KMS-11 (cell line): Measurements from ENCODE around the gene CLDN6.

Experiments used
- H2AFZ ChIP-seq: fragments of 200-600 bp; sonication (generic); 2 replicates; pipeline ENCODE4 v1.6.1; 2016; ENCODE audit warnings: antibody characterized with exemption, mixed run types, low read depth
- H3K27ac ChIP-seq: fragments of 200-600 bp; sonication (generic); 2 replicates; pipeline ENCODE4 v1.6.1; 2016; ENCODE audit warnings: mild to moderate bottlenecking, mixed run types
- H3K27me3 ChIP-seq: fragments of 200-600 bp; sonication (generic); 2 replicates; pipeline ENCODE4 v1.6.1; 2017; ENCODE audit warnings: mild to moderate bottlenecking, low read depth, mixed run types, moderate library complexity; ENCODE audit not compliant: insufficient read depth
- H3K36me3 ChIP-seq: fragments of 200-600 bp; sonication (generic); 2 replicates; pipeline ENCODE4 v1.6.1; 2017; ENCODE audit warnings: mild to moderate bottlenecking, mixed run types; ENCODE audit not compliant: insufficient read depth
- H3K4me1 ChIP-seq: fragments of 200-600 bp; sonication (generic); 2 replicates; pipeline ENCODE4 v1.6.1; 2016; ENCODE audit warnings: mild to moderate bottlenecking, low read depth, mixed run types; ENCODE audit not compliant: poor library complexity, severe bottlenecking
- H3K4me2 ChIP-seq: fragments of 200-600 bp; sonication (generic); 2 replicates; pipeline ENCODE4 v1.7.0; 2016; ENCODE audit warnings: mild to moderate bottlenecking, mixed run types
- H3K4me3 ChIP-seq: fragments of 200-600 bp; sonication (generic); IDR thresholded peaks from 2 replicates; pipeline ENCODE4 v1.6.1; 2017; ENCODE audit warnings: low read depth, low read length, mixed read lengths; ENCODE audit not compliant: insufficient read depth
- H3K79me2 ChIP-seq: fragments of 200-600 bp; sonication (generic); 2 replicates; pipeline ENCODE4 v1.6.1; 2016; ENCODE audit warnings: low read depth, mixed run types; ENCODE audit not compliant: insufficient read depth
- H3K9ac ChIP-seq: fragments of 200-600 bp; sonication (generic); 2 replicates; pipeline ENCODE4 v1.6.1; 2016; ENCODE audit warnings: mild to moderate bottlenecking, mixed run types
- H4K20me1 ChIP-seq: fragments of 200-600 bp; sonication (generic); 2 replicates; pipeline ENCODE4 v1.6.1; 2016; ENCODE audit warnings: mild to moderate bottlenecking, mixed run types; ENCODE audit not compliant: insufficient read depth
- TF ChIP-seq, protein P1 (sequence below): fragments of 200-600 bp; sonication (generic); conservative IDR thresholded peaks from 2 replicates; pipeline ENCODE4 v1.6.1; 2017; ENCODE audit warnings: low read depth, mild to moderate bottlenecking, antibody characterized with exemption, low read length, moderate library complexity, mixed read lengths

Gene CLDN6

DNA sequence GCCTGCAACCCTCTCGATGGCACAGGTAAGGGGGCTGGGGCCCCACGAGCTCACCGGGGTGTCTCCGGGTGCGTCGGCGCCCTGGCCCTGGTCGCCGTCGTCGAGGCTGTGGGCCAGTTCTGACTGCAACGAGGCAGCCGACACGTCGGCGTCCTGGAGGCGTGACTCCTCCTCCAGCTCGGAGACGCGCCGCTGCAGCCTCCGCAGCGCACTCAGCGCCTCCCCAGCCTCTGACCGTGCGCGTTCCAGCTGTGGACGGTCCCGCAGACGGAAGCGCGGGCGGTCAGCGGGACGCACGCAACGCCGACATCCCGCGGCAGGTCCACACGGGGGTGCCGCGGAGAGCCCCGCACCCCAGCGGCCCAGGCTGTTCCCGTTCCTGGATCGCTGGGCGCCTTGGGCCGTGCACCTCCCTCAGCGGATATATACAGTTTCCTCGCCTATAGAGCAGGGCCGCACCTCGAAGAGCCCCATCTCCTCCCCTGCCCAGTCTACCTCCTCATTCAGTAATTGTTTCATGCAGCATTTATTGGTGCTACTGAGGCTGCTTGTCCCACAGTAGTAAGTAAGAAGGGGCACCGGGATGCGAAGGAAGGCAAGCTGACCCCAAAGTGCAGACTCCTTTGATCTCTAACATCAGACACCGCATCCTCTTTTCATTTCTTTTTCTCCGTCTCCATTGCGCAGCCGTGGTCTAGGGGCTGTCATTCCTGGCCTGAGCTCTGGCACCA, 11.7 kb upstream of the CLDN6 start:
- Histone ChIP-seq H3K27me3 (peaks cover 62% of the 10 kb centered on the region), H2AFZ (no peak overlapping the region; the same call in 1 of the 2 replicates), H3K4me3 (no peak overlapping the region)

DNA sequence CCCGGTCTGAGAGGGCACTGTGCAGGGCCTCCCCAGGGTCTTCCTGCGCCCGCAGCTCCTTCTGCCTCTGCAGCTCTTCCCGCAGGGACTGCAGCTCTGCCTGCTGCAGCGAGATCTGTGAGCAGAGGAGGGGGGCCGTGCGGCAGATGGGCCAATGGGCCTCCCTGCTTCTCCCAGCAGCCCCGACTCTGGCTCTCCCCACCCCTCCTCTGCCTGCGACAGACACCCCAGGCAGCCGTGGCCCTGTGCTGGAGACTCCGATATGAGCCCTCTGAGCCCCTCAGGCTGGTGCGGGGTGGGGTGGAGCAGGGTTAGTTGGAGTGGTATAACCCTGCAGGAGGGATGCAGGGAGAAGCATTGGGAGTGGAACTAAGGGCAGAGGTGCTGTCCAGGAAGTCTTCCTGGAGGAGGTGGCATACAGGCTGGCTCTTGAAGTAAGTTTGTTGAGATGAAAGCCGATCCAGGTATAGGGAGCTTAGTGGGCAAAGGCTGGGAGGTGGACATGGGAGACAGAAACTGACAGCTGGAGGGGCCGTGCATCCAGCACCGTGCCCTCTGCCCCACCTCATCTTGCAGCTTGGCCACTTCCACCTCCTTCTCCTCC, 10.8 kb upstream of the CLDN6 start:
- TF ChIP-seq, protein P1, sequence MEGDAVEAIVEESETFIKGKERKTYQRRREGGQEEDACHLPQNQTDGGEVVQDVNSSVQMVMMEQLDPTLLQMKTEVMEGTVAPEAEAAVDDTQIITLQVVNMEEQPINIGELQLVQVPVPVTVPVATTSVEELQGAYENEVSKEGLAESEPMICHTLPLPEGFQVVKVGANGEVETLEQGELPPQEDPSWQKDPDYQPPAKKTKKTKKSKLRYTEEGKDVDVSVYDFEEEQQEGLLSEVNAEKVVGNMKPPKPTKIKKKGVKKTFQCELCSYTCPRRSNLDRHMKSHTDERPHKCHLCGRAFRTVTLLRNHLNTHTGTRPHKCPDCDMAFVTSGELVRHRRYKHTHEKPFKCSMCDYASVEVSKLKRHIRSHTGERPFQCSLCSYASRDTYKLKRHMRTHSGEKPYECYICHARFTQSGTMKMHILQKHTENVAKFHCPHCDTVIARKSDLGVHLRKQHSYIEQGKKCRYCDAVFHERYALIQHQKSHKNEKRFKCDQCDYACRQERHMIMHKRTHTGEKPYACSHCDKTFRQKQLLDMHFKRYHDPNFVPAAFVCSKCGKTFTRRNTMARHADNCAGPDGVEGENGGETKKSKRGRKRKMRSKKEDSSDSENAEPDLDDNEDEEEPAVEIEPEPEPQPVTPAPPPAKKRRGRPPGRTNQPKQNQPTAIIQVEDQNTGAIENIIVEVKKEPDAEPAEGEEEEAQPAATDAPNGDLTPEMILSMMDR = no peak

More for the DNA sequence above, 11.7 kb upstream of the CLDN6 start:
- H4K20me1 ChIP-seq = no peaks in the 10 kb centered on the region
- H3K79me2 ChIP-seq = no peaks in the 10 kb centered on the region
- no peaks in the 10 kb centered on the region for H3K36me3 ChIP-seq
- H3K4me2 ChIP-seq = no peak overlapping the region; the same call in 1 of the 2 replicates
- H3K4me1 ChIP-seq = peaks cover 35% of the 10 kb centered on the region
- TF ChIP-seq, protein P1 = no peak
- H3K27ac ChIP-seq = no peak overlapping the region
- no peak overlapping the region for H3K9ac ChIP-seq

DNA sequence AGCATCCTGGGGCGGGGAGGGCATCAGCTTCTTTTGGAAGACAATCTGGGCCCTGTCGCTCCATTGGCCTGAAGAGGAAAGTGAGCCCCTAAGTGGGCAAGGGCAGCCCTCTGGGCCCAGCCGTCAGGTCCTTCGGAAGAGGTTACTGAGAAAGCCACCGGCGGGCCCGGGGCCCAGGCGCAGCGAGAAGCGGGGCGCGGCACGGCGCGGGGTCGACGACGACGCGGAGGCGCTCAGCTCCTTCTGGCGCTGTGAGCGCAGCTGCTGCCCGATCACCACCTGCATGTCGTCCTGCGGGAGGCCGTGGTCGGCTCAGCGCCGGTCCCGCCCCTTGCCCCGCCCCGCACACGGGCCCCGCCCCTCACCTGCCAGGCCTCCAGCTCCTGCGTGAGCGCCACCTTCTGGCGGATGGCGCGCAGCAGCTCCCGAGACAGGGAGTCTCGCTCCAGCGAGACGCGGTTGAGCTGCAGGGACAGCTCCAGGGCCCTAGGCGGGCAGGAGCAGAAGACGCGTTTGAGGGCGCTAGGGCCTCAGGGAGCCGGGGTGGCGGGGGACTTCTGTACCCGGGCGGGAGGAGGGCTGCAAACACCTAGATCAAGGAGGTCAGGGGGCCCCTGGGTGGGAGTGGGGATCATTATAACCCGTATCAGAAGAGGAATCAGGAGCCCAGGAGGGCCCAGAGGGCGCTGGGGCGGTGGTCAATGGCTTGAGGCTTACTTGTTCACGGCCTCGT, 10.2 kb upstream of the CLDN6 start:
- Histone ChIP-seq H3K27ac (no peak overlapping the region), H3K9ac (no peak overlapping the region), H3K36me3 (no peaks in the 10 kb centered on the region), H4K20me1 (no peaks in the 10 kb centered on the region), H3K4me3 (no peak overlapping the region), H3K4me1 (peaks cover 30% of the 10 kb centered on the region), H3K27me3 (peaks cover 48% of the 10 kb centered on the region), H2AFZ (peak overlapping the region; percentile 29; the same call in 1 of the 2 replicates), H3K79me2 (no peaks in the 10 kb centered on the region), H3K4me2 (peak overlapping the region; percentile 82)
- TF ChIP-seq, protein P1 = peak; percentile 65

More for the DNA sequence above, 10.8 kb upstream of the CLDN6 start:
- no peak overlapping the region for H3K9ac ChIP-seq
- H3K27me3 ChIP-seq = peaks cover 55% of the 10 kb centered on the region
- no peaks in the 10 kb centered on the region for H4K20me1 ChIP-seq
- H3K4me2 ChIP-seq = no peak overlapping the region
- H3K4me3 ChIP-seq = no peak overlapping the region
- no peaks in the 10 kb centered on the region for H3K36me3 ChIP-seq
- no peak overlapping the region for H2AFZ ChIP-seq
- H3K4me1 ChIP-seq = peaks cover 36% of the 10 kb centered on the region
- no peak overlapping the region for H3K27ac ChIP-seq
- H3K79me2 ChIP-seq = no peaks in the 10 kb centered on the region

DNA sequence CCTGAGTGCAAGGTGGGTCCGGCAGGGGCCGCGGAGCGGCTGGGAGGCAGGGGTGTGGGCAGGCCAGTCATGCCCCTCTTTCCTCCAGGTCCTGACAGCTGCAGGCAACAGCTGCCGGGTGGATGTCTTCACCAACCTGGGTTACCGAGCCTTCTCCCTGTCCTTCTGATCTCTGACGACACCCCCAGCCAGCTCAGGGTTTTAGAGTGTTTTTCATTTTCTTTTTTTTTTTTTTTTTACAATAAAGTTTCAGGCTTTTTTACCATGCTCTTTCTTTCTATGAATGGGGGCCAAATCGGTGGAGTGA, 9.5 kb upstream of the CLDN6 start:
- no peaks in the 10 kb centered on the region for H3K36me3 ChIP-seq
- TF ChIP-seq, protein P1 = no peak
- peaks cover 41% of the 10 kb centered on the region for H3K27me3 ChIP-seq
- H3K27ac ChIP-seq = no peak overlapping the region
- no peak overlapping the region for H2AFZ ChIP-seq
- H3K9ac ChIP-seq = no peak overlapping the region
- H4K20me1 ChIP-seq = no peaks in the 10 kb centered on the region
- peaks cover 30% of the 10 kb centered on the region for H3K4me1 ChIP-seq
- H3K79me2 ChIP-seq = no peaks in the 10 kb centered on the region
- no peak overlapping the region for H3K4me3 ChIP-seq
- peak overlapping the region; percentile 82; the same call in 1 of the 2 replicates for H3K4me2 ChIP-seq
